KOPT-K1 (cell line): ENCODE measurements around the gene PAIP2.
"Not testable (repeated sequence)": the region's sequence is repeated elsewhere in the genome, so short reads cannot be mapped to it uniquely, and the experiment has no call there.

Experiments
- H3K27ac ChIP-seq: fragments of 200-600 bp; sonication (generic); 2 replicates; pipeline ENCODE4 v1.5.1; 2016; ENCODE audit warnings: antibody characterized with exemption, mild to moderate bottlenecking, low read depth, low read length; ENCODE audit not compliant: poor library complexity, severe bottlenecking
- H3K36me3 ChIP-seq: fragments of 200-600 bp; sonication (generic); 2 replicates; pipeline ENCODE4 v1.5.1; 2017; ENCODE audit warnings: antibody characterized with exemption, mild to moderate bottlenecking, low read length, moderate library complexity; ENCODE audit not compliant: insufficient read depth
- H3K9me3 ChIP-seq: fragments of 200-600 bp; sonication (generic); 2 replicates; pipeline ENCODE4 v1.5.1; 2017; ENCODE audit warnings: antibody characterized with exemption, low read length, mild to moderate bottlenecking; ENCODE audit not compliant: insufficient read depth, poor library complexity, severe bottlenecking

Gene PAIP2

DNA sequence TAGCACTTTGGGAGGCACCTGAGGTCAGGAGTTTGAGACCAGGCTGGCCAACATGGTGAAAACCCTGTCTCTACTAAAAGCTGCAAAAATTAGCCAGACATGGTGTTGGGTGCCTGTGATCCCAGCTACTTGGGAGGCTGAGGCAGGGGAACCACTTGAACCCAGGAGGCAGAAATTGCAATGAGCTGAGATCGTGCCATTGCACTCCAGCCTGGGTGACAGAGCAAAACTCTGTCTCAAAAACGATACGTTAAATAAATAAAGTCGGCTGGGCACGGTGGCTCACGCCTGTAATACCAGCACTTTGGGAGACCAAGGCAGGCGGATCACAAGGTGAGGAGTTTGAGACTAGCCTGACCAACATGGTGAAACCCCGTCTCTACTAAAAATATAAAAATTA lies 14.2 kb downstream of the PAIP2 start:
- not testable (repeated sequence) for H3K9me3 ChIP-seq, H3K27ac ChIP-seq
- H3K36me3 ChIP-seq, result peaks cover 22% of the 10 kb centered on the region

- peaks cover 9% of the 10 kb centered on the region for H3K9me3 ChIP-seq
- H3K27ac ChIP-seq, result no peak overlapping the region
- peaks cover 31% of the 10 kb centered on the region for H3K36me3 ChIP-seq
Observed at GRCh38 chr5:139358064-139358463, 16.4 kb downstream of the PAIP2 start.

GRCh38 chr5:139360384-139360783 lies 18.7 kb downstream of the PAIP2 start:
- Histone ChIP-seq H3K36me3 (peaks cover 40% of the 10 kb centered on the region), H3K27ac (no peak overlapping the region), H3K9me3 (no peaks in the 10 kb centered on the region)

DNA sequence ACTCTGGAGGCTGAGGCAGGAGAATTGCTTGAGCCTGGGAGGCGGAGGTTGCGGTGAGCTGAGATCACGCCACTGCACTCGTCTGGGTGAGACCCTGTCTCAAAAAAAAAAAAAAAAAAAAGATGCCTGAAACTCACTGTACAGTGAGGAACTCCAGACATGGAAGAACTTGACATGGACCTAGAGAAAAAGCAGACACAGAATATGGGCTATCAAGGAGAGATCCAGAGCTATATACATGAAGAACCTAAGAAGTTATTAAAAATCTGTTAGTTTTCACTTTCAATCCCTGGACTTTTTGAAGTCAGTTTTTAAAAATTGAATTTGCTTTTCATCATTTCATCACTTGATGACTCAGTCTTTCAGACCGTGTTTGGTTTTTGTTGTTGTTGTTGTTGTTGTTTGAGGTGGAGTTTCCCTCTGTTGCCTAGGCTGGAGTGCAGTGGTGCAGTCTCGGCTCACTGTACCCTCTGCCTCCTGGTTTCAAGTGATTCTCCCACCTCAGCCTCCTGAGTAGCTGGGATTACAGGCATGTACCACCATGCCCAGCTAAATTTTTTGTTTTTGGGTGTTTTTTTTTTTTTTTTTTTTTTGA lies 20.3 kb downstream of the PAIP2 start:
- Histone ChIP-seq H3K36me3 (peaks cover 55% of the 10 kb centered on the region), H3K9me3 (no peaks in the 10 kb centered on the region), H3K27ac (no peak overlapping the region)

DNA sequence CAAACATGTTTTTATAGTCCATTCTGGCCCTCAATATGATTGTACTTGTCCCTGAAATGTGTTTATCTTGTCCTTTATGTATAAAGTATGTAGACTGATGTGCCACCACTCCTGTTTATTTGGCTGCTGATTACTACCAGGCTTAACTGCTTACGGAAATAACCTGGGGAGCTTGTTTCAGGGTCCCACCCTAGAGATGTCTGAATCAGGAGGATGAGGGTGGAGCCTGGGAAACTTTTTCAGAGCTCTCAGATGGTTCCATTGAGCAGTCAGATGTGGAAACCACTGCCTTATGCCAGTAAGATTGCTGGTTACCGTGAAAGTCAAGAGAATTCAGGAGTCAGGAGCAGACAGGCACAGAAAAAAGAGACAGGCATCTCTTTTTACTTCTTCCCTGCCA lies 22.3 kb downstream of the PAIP2 start:
- Histone ChIP-seq H3K9me3 (no peaks in the 10 kb centered on the region), H3K36me3 (peaks cover 73% of the 10 kb centered on the region), H3K27ac (no peak overlapping the region)

DNA sequence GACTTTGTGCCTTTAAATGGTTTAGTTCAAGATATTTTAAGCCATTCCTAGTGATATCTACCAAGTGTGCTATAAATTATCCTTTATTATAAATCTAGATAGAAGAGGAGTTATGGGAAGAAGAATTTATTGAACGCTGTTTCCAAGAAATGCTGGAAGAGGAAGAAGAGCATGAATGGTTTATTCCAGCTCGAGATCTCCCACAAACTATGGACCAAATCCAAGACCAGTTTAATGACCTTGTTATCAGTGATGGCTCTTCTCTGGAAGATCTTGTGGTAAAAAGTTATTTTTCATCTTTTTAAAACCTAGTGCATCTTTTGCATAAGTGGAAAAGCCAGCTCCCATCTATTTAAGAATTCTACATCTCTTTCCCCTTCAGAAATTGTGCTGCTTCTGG lies 22.8 kb downstream of the PAIP2 start:
- H3K36me3 ChIP-seq, result peaks cover 78% of the 10 kb centered on the region
- no peaks in the 10 kb centered on the region for H3K9me3 ChIP-seq
- H3K27ac ChIP-seq, result no peak overlapping the region

GRCh38 chr5:139368613-139369012 lies 27.0 kb downstream of the PAIP2 start:
- no peaks in the 10 kb centered on the region for H3K9me3 ChIP-seq
- no peak overlapping the region for H3K27ac ChIP-seq
- H3K36me3 ChIP-seq, result peaks cover 86% of the 10 kb centered on the region

- Histone ChIP-seq H3K27ac (no peak overlapping the region), H3K9me3 (no peaks in the 10 kb centered on the region), H3K36me3 (peaks cover 86% of the 10 kb centered on the region)
Observed at GRCh38 chr5:139369181-139369580, 27.5 kb downstream of the PAIP2 start.

GRCh38 chr5:139371482-139372435 lies 30.1 kb downstream of the PAIP2 start:
- Histone ChIP-seq H3K36me3 (peaks cover 69% of the 10 kb centered on the region), H3K9me3 (no peaks in the 10 kb centered on the region), H3K27ac (no peak overlapping the region)

DNA sequence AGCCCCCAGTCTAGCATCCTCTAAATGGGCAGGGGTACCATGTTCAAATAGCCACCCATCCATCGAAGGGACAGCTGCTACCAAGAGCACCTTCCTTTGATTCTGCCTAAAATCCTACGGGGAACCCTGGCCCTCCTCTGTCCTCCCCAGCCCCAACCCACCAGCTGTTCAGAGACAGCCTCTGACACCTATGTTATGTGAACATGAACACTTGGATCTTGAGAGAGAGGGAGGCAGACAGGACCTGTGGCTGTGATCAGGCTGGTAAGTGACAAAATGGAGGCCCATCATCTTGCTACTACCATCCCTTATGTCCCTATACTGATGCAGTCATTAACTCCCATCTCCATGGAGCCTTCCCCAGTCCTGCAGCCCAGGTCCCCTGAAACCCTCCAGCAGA lies 33.3 kb downstream of the PAIP2 start:
- Histone ChIP-seq H3K27ac (no peak overlapping the region), H3K9me3 (no peaks in the 10 kb centered on the region), H3K36me3 (peaks cover 55% of the 10 kb centered on the region)

DNA sequence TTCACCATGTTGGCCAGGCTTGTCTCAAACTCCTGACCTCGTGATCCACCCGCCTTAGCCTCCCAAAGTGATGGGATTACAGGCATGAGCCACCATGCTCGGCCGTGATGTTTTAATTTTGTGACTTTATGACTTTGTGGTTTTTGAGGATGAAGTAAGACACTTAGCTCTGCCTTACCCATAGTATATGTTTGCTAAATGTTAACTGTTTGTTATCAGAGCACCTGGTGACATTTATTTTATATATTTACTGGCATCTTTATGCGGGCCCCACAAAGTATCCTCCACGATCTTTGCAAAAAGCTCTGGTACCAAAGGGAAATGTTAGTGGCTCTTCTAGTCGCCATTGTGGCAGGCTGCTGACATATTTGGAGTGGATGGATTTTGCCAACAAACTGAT lies 34.7 kb downstream of the PAIP2 start:
- no peaks in the 10 kb centered on the region for H3K9me3 ChIP-seq
- peaks cover 43% of the 10 kb centered on the region for H3K36me3 ChIP-seq
- no peak overlapping the region for H3K27ac ChIP-seq

GRCh38 chr5:139377226-139377625 lies 35.6 kb downstream of the PAIP2 start:
- Histone ChIP-seq H3K27ac (no peak overlapping the region), H3K36me3 (peaks cover 34% of the 10 kb centered on the region; the same call in 1 of the 2 replicates), H3K9me3 (no peaks in the 10 kb centered on the region)

GRCh38 chr5:139378101-139378825 lies 36.6 kb downstream of the PAIP2 start:
- H3K27ac ChIP-seq, result no peak overlapping the region
- H3K36me3 ChIP-seq, result peaks cover 31% of the 10 kb centered on the region; the same call in 1 of the 2 replicates
- no peaks in the 10 kb centered on the region for H3K9me3 ChIP-seq

GRCh38 chr5:139378941-139379361 lies 37.3 kb downstream of the PAIP2 start:
- H3K27ac ChIP-seq, result no peak overlapping the region
- peaks cover 24% of the 10 kb centered on the region; the same call in 1 of the 2 replicates for H3K36me3 ChIP-seq
- H3K9me3 ChIP-seq, result no peaks in the 10 kb centered on the region
